Endothelial cell of umbilical vein (primary cell): ENCODE measurements around the gene SNIP1. TPM values are rescaled to one million over a fixed set of nuclear protein-coding genes. Genes with fewer than 3 reads are reported as not detected.

Source experiments
- BruUV-seq: library from RNA; stranded (reverse); fragments of 400-500 nt; replicated peaks from 2 replicates; lab custom pipeline; 2021; lab: Mats Ljungman, UMichigan
- CTCF ChIA-PET: fragments of 300-600, 350-600 bp; sonication (Branson Sonifier 250); formaldehyde crosslinking; loops from one replicate; lab custom pipeline; 2021; ENCODE audit warnings: antibody characterized with exemption, inconsistent platforms; lab: Charles Lee
- POLR2A ChIA-PET: fragments of 300-600, 350-600 bp; sonication (Branson Sonifier 250); formaldehyde crosslinking; loops from one replicate; lab custom pipeline; 2021; ENCODE audit warnings: antibody characterized with exemption, inconsistent platforms; lab: Charles Lee
- DNase-seq: peaks from one replicate; pipeline ENCODE4 v3.0.0-alpha.2; 2011; ENCODE audit warnings: low read depth, low spot score
- FAIRE-seq: peaks from 2 replicates; lab custom pipeline; 2011; peaks lifted over from hg19 to GRCh38; lab: Jason Lieb, UNC
- H2AFZ ChIP-seq: 2 replicates; pipeline ENCODE4 v1.6.0; 2012; ENCODE audit warnings: low read depth, low read length, control low read depth, inconsistent platforms
- H3K27ac ChIP-seq: 2 replicates; pipeline ENCODE4 v1.5.1; 2011; ENCODE audit warnings: low read depth, mild to moderate bottlenecking, control low read depth, low read length, moderate library complexity; ENCODE audit not compliant: insufficient read depth
- H3K27me3 ChIP-seq, 2 experiments: 2 replicates each; pipeline versions ENCODE4 v1.6.0 to v1.6.1; 2011; ENCODE audit warnings: low read length in 2 of 2, mixed read lengths in 1 of 2; ENCODE audit not compliant: control insufficient read depth in 2 of 2, insufficient read depth in 2 of 2
- H3K36me3 ChIP-seq, 2 experiments: 2 replicates in 1 of 2; 3 replicates in 1 of 2; pipeline ENCODE4 v1.5.1; 2011; ENCODE audit warnings: low read length in 2 of 2, mild to moderate bottlenecking in 1 of 2, moderate library complexity in 1 of 2; ENCODE audit not compliant: control insufficient read depth in 2 of 2, insufficient read depth in 2 of 2; ENCODE audit errors: extremely low read depth in 1 of 2
- H3K4me1 ChIP-seq: 3 replicates; pipeline ENCODE4 v1.5.1; 2011; ENCODE audit warnings: mild to moderate bottlenecking, low read length; ENCODE audit not compliant: control insufficient read depth, insufficient read depth; ENCODE audit errors: extremely low read depth
- H3K4me2 ChIP-seq: 2 replicates; pipeline ENCODE4 v1.6.1; 2011; ENCODE audit warnings: low read length, control low read depth, mixed read lengths; ENCODE audit not compliant: insufficient read depth
- H3K4me3 ChIP-seq, 3 experiments: fragments of 200-600 bp in 1 of 3; sonication (generic), shearing (Covaris generic) in 1 of 3; replicated peaks in 1 of 3; 2 replicates each; pipeline ENCODE4 v1.5.1; 2011 to 2016; ENCODE audit warnings: control low read depth in 3 of 3, low read length in 3 of 3, mild to moderate bottlenecking in 2 of 3, inconsistent platforms in 1 of 3, low read depth in 1 of 3, moderate library complexity in 1 of 3; ENCODE audit not compliant: insufficient read depth in 1 of 3
- H3K79me2 ChIP-seq: 2 replicates; pipeline ENCODE4 v1.6.0; 2012; ENCODE audit warnings: low read length, inconsistent platforms; ENCODE audit not compliant: control insufficient read depth, insufficient read depth
- H3K9ac ChIP-seq: replicated peaks from 2 replicates; pipeline ENCODE3; 2011; ENCODE audit warnings: low read length, control low read depth; ENCODE audit not compliant: insufficient read depth; ENCODE audit errors: extremely low read depth
- H3K9me1 ChIP-seq: replicated peaks from 3 replicates; pipeline ENCODE4 v1.6.0; 2011; ENCODE audit warnings: mild to moderate bottlenecking, low read length; ENCODE audit not compliant: control insufficient read depth, insufficient read depth; ENCODE audit errors: extremely low read depth
- H3K9me3 ChIP-seq: replicated peaks from 2 replicates; pipeline ENCODE4 v1.5.1; 2012; ENCODE audit warnings: low read length, inconsistent platforms; ENCODE audit not compliant: control insufficient read depth, insufficient read depth
- H4K20me1 ChIP-seq: replicated peaks from 2 replicates; pipeline ENCODE3; 2011; ENCODE audit warnings: mild to moderate bottlenecking, low read length; ENCODE audit not compliant: control insufficient read depth, insufficient read depth; ENCODE audit errors: extremely low read depth
- EZH2 ChIP-seq: IDR thresholded peaks from 2 replicates; pipeline ENCODE4 v1.6.1; 2012; ENCODE audit warnings: borderline replicate concordance, low read depth, mild to moderate bottlenecking, moderate library complexity, low read length, inconsistent platforms; ENCODE audit not compliant: severe bottlenecking
- FOS ChIP-seq: IDR thresholded peaks from 2 replicates; pipeline ENCODE4 v1.6.1; 2011; ENCODE audit warnings: mild to moderate bottlenecking, low read length, moderate library complexity, borderline replicate concordance; ENCODE audit not compliant: insufficient read depth
- GATA2 ChIP-seq: IDR thresholded peaks from 2 replicates; pipeline ENCODE4 v1.7.0; 2011; ENCODE audit warnings: low read depth, mild to moderate bottlenecking, moderate library complexity, mixed read lengths, low read length; ENCODE audit not compliant: insufficient read length, insufficient read depth
- JUN ChIP-seq: IDR thresholded peaks from 2 replicates; pipeline ENCODE4 v1.6.1; 2011; ENCODE audit warnings: borderline replicate concordance, low read depth; ENCODE audit not compliant: insufficient read length, insufficient read depth
- MYC ChIP-seq: IDR thresholded peaks from one replicate; pipeline ENCODE4 v1.6.1; 2011; ENCODE audit warnings: mild to moderate bottlenecking, low read depth, low read length
- POLR2A ChIP-seq: IDR thresholded peaks from 2 replicates; pipeline ENCODE4 v1.6.1; 2012; ENCODE audit warnings: low read depth, mild to moderate bottlenecking, control low read depth, low read length
- POLR2AphosphoS5 ChIP-seq: IDR thresholded peaks from 2 replicates; pipeline ENCODE4 v1.6.1; 2012; ENCODE audit warnings: low read depth, mild to moderate bottlenecking, control low read depth, low read length, moderate library complexity; ENCODE audit not compliant: insufficient read depth
- dilution Hi-C: fragments of 300-500 bp; cut with MboI; formaldehyde crosslinking; loops from one replicate; pipeline ENCODE4 v1.15.0; 2019; ENCODE audit warnings: low sequenced_read_pairs; ENCODE audit not compliant: extremely low pct_ligation_motif_present
- intact Hi-C: fragments of 100-400 bp; cut with micrococcal nuclease; formaldehyde crosslinking; loops from one replicate; pipeline ENCODE4 v1.10.0; 2022
- polyA plus RNA-seq, 4 experiments: library from polyadenylated mRNA; depleted of rRNA in 3 of 4; stranded (reverse) in 3 of 4; unstranded in 1 of 4; fragments of >200 nt; gene quantifications; 2 replicates each; pipeline versions ENCODE4 v1.2.1 to v1.2.3, GENCODE V29; 2011 to 2012; ENCODE audit warnings: missing spikeins in 1 of 4
- total RNA-seq: library from RNA; stranded (reverse); gene quantifications from 2 replicates; pipeline ENCODE4 v1.2.3, GENCODE V29; 2021
- TF ChIP-seq, protein P1 (sequence below): IDR thresholded peaks from 2 replicates; pipeline ENCODE4 v1.6.1; 2011; ENCODE audit not compliant: insufficient read depth, insufficient read length
- TF ChIP-seq, protein P2 (sequence below), 2 donors: IDR thresholded peaks; 1 replicate in 1 of 2; 2 replicates in 1 of 2; pipeline ENCODE4 v1.5.1; 2011; ENCODE audit warnings: low read length in 2 of 2, mild to moderate bottlenecking in 2 of 2, moderate library complexity in 2 of 2, control low read depth in 1 of 2, inconsistent platforms in 1 of 2, low read depth in 1 of 2; ENCODE audit not compliant: insufficient read depth in 1 of 2; ENCODE audit errors: extremely low read depth in 1 of 2

The SNIP1 gene
- total and polyA plus RNA-seq, 2 donors (not counting 3 experiments of a cell fraction or from before 2014, with no cell fraction given), result 3.7 to 18.4 TPM

DNA sequence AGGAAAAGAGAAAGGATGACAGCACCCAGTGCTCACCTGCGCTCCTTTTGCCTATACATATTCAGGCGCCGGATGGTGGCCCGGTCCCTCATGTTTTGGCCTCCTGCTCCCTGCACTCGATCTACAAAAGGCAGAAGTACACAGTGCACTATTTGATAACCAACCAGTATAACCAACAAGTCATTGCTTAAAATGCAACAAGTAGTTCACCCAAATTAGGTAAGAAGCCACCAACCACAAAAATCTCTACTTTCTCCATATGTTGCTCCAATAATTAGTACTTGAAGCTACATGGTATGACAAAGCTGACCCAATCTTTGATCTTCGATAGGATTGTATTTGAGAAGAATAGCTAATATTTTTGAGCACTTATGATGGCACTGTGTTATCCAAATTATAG is 39.6 kb upstream of the SNIP1 start:
- dilution Hi-C loops, result no loop called here
- Histone ChIP-seq H3K4me1 (peaks cover 17% of the 10 kb centered on the region), H3K9me1 (no peaks in the 10 kb centered on the region), H3K4me3 (no peak overlapping the region), H3K36me3 (peaks cover 12 to 18% of the 10 kb centered on the region in 2 experiments), H3K9me3 (no peaks in the 10 kb centered on the region), H4K20me1 (no peaks in the 10 kb centered on the region), H3K79me2 (peaks cover 43% of the 10 kb centered on the region), H2AFZ (no peak overlapping the region), H3K9ac (no peak overlapping the region), H3K27me3 (peaks cover 0 to 6% of the 10 kb centered on the region in 2 experiments), H3K4me2 (peak overlapping the region; percentile 84), H3K27ac (no peak overlapping the region)
- FAIRE-seq (no peak), DNase-seq (no peak)
- intact Hi-C loops, result loop anchor here (10.0 kb wide), 1 partner anchor 401 kb away; the partner anchor contains the start of gene SF3A3
- ChIA-PET POLR2A (no interaction called here), CTCF (interaction anchor here (1.1 to 1.2 kb wide), 3 partner anchors 9 to 88 kb away, joined by 3 read pairs; no protein-coding TSS in a partner anchor)
- TF ChIP-seq POLR2A (no peak), FOS (no peak), POLR2AphosphoS5 (no peak), MYC (no peak), JUN (no peak), GATA2 (no peak), EZH2 (no peak)
- TF ChIP-seq, protein P1, sequence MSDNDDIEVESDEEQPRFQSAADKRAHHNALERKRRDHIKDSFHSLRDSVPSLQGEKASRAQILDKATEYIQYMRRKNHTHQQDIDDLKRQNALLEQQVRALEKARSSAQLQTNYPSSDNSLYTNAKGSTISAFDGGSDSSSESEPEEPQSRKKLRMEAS, result no peak
- TF ChIP-seq, protein P2, sequence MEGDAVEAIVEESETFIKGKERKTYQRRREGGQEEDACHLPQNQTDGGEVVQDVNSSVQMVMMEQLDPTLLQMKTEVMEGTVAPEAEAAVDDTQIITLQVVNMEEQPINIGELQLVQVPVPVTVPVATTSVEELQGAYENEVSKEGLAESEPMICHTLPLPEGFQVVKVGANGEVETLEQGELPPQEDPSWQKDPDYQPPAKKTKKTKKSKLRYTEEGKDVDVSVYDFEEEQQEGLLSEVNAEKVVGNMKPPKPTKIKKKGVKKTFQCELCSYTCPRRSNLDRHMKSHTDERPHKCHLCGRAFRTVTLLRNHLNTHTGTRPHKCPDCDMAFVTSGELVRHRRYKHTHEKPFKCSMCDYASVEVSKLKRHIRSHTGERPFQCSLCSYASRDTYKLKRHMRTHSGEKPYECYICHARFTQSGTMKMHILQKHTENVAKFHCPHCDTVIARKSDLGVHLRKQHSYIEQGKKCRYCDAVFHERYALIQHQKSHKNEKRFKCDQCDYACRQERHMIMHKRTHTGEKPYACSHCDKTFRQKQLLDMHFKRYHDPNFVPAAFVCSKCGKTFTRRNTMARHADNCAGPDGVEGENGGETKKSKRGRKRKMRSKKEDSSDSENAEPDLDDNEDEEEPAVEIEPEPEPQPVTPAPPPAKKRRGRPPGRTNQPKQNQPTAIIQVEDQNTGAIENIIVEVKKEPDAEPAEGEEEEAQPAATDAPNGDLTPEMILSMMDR (IDR thresholded peaks at IDR 0.05; ENCODE audit: extremely low read depth in 1 of 2, insufficient read depth in 1 of 2, low read depth in 1 of 2, low read length in 2 of 2), result no peak
- BruUV-seq, result no TSS peak
